ENCODE measurements around the gene SHISA5. TPM values are rescaled to one million over a fixed set of nuclear protein-coding genes. Genes with fewer than 3 reads are reported as not detected.
"Not testable (repeated sequence)": the region's sequence is repeated elsewhere in the genome, so short reads cannot be mapped to it uniquely, and the experiment has no call there.

The SHISA5 gene
- total RNA-seq, 2 experiments from 2014 or later = 78.1 to 87.2 TPM

DNA sequence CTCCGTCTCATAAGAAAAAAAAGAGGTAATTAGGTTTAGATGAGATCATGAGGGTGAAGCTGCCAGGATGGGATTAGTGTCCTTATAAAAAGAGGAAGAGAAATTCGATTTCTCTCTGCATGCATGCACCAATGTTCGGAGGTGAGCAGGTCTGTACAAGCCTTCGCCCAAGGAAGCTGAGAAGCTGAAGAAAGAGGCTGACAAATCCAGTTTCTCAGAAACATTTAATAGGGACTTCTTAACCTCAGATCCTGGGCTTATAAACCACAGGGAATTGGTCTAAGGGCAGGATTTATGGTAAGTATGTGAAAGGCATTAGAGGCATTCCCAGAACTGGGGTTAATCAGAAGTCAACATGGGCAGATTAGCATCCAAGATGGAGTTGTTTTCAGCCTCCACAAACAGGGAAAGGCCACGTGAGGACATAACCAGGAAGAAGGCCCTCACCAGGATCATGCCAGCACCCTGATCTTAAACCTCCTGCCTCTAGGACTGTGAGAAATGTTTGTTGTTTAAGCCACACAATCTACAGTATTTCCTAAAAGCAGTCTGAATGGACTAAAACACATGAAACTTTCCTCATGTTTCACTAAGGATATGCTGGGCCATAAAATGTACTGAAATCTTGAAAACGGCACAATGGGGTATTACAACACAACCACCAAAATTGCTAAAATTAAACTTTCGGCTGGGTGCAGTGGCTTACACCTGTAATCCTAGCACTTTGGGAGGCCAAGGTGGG is 11.3 kb downstream of the SHISA5 start:
- POLR2A ChIA-PET = no interaction called here
- CTCF ChIA-PET = interaction anchor here (0.7 kb wide), 1 partner anchor 17 kb away, joined by 3 read pairs; no protein-coding TSS in a partner anchor

- ChIA-PET CTCF (no interaction called here), POLR2A (no interaction called here)
Observed at GRCh38 chr3:48486952-48487351, 17.0 kb downstream of the SHISA5 start.

GRCh38 chr3:48482822-48483221 is 21.2 kb downstream of the SHISA5 start:
- CTCF ChIA-PET = interaction anchor here (1.6 kb wide), 1 partner anchor 9 kb away, joined by 3 read pairs; no protein-coding TSS in a partner anchor
- POLR2A ChIA-PET = not testable (repeated sequence)

- CTCF ChIA-PET, POLR2A ChIA-PET: not testable (repeated sequence)
Observed at GRCh38 chr3:48480891-48481290, 23.1 kb downstream of the SHISA5 start.

DNA sequence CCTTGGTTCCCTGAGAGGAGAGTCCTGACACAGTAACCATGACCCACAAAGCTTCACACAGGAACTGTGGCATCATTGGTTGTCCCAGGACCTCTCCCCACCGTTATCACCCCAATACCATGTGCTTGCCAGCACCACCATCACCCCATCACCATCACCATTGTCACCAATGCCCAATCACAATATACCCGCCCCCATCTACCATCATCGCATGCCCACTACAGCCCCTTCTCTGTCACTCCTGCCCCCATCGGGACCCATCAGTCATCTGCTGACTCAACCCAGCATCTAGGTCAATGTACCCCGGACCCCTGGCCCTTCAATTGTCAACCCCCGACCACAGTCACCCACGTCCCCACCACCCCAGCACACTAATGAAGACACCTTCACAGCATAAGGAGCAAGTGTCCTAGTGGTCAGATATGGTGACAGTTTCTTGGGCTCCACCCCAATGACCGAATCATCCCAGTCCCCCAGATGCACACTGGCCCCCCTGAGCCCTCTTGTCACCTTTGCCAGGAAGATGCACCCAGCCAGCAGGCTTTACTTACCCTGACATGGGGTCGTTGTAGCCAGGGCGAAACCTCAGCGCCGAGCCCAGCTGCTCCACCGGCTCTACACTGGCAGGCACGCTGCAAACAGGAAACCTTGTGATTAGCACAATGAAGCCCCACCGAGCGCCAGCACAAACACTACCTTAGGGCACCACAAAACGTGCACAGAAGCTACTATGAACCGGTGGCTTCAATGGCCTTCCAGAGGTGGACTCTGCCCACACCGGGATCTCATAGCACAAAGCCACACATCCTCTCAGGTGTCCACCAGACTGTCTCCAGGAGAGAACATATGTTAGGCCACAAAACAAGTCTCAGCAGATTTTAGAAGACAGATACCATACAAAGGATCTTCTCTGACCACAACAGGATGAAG is 25.1 kb downstream of the SHISA5 start:
- CTCF ChIA-PET = interaction anchor here (0.6 to 1.7 kb wide), 5 partner anchors 11 to 1204 kb away, joined by 3 to 4 read pairs (median 4); partner anchors contain the start of gene ATRIP
- POLR2A ChIA-PET = no interaction called here

- ChIA-PET CTCF (interaction anchor here (1.1 to 1.7 kb wide), 3 partner anchors 32 to 71 kb away, joined by 4 read pairs; partner anchors contain the start of gene ATRIP), POLR2A (no interaction called here)
Observed at GRCh38 chr3:48477959-48478520, 25.9 kb downstream of the SHISA5 start.

GRCh38 chr3:48476426-48477053 is 27.4 kb downstream of the SHISA5 start:
- ChIA-PET POLR2A (interaction anchor here (0.6 to 1.2 kb wide), 2 partner anchors 10 to 29 kb away, joined by 3 to 4 read pairs; a partner anchor contains a TSS), CTCF (interaction anchor here (0.7 to 1.1 kb wide), 3 partner anchors 44 to 538 kb away, joined by 3 to 4 read pairs (median 3); no protein-coding TSS in a partner anchor)

DNA sequence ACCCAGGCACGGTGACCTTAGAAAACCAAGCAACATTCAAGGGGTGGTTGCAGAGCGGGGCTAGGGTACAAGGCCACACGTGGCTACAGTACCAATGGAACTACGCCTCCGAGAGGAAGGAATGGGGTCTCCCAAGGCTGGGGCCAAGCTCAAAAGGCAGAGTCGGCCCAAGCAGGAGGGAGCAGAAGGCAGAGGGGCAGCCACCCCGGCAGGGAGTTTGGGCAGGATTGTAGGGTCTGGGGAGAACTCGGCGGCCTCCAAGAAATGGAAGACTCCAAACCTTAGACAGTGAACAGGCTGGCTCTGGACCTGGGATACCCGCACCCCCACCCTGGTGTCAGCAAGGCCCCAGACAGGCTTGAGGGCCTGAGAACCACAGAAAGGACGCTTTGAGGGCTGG is 28.8 kb downstream of the SHISA5 start:
- POLR2A ChIA-PET = no interaction called here
- CTCF ChIA-PET = no interaction called here

DNA sequence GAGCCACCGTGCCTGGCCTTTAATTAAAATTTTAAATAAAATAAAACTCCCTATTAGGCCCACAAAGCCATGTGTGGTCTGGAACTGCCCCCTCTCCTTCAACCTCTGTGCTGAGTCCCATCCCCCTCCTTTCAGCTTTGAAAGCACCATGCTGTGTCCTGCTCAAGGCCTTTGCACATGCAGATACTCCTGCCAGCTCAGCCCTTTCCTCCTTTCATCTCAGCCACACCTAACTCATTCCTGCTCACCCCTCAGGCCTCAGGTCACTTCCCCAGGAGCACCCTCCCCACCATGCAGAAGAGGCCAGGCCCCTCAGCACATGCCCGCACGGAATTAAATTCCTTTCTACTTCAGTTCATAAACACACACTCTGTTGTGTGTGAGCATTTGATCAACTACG is 29.4 kb downstream of the SHISA5 start:
- POLR2A ChIA-PET = no interaction called here

DNA sequence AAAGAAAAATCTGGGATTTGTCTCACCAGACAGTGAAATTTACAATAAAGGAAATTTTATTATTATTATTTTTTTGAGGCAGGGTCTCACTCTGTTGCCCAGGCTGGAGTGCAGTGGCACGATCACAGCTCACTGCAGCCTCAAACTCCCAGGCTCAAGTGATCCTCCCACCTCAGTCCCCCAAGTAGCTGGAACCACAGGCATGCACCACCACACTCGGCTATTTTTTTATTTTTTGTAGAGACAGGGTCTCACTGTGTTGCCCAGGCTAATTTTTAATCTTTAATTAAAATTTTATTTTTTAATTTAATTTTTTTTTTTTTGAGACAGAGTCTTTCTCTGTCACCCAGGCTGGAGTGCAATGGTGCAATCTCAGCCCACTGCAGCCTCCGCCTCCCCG is 29.9 kb downstream of the SHISA5 start:
- POLR2A ChIA-PET = interaction anchor here (0.7 to 1.7 kb wide), 4 partner anchors 13 to 174 kb away, joined by 3 to 9 read pairs (median 6); no protein-coding TSS in a partner anchor

More for the DNA sequence above, 29.4 kb downstream of the SHISA5 start:
- CTCF ChIA-PET = interaction anchor here (0.6 to 3.8 kb wide), 3 partner anchors 39 to 828 kb away, joined by 7 to 18 read pairs (median 9); no protein-coding TSS in a partner anchor

DNA sequence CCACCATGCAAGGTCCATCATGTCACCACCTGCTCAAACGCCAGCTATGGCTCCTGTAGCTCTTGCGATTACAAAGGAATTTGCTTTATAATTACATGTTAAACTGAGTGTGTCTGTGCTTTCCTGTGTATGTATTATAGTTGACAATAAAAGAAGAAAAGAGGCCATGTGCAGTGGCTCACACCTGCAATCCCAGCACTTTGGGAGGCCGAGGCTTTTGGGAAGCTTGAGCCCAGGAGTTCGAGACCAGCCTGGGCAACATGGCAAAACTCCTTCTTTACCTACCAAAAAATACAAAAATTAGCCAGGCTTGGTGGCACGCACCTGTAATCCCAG is 30.4 kb downstream of the SHISA5 start:
- CTCF ChIA-PET = interaction anchor here (0.8 to 3.8 kb wide), 10 partner anchors 9 to 84 kb away, joined by 3 to 18 read pairs (median 4); partner anchors contain the start of genes CCDC51 and TMA7

More for the DNA sequence above, 29.9 kb downstream of the SHISA5 start:
- CTCF ChIA-PET = interaction anchor here (0.6 to 3.8 kb wide), 10 partner anchors 9 to 829 kb away, joined by 3 to 18 read pairs (median 4); partner anchors contain the start of genes CCDC51 and TMA7

GRCh38 chr3:48472923-48473616 is 30.9 kb downstream of the SHISA5 start:
- ChIA-PET CTCF (interaction anchor here (0.8 to 3.8 kb wide), 10 partner anchors 10 to 84 kb away, joined by 3 to 18 read pairs (median 4); partner anchors contain the start of genes CCDC51 and TMA7), POLR2A (interaction anchor here (0.6 to 1.8 kb wide), 12 partner anchors 9 to 477 kb away, joined by 3 to 9 read pairs (median 3); partner anchors contain the start of genes ATRIP, PFKFB4 and ZNF589)

More for the DNA sequence above, 30.4 kb downstream of the SHISA5 start:
- POLR2A ChIA-PET = interaction anchor here (0.6 to 1.7 kb wide), 6 partner anchors 12 to 206 kb away, joined by 3 to 9 read pairs (median 3); no protein-coding TSS in a partner anchor

DNA sequence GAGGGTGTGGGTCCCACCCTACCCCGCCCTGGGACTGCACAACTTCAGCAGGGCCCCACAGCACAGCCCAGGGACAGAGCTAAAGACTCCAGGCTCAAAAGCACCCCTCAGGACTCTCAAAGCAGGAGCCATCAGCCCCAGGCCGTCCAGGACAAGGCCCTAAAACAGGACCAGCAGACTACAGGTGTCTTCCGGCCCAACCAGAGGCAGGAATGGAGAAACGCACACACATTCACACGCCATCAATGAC is 31.4 kb downstream of the SHISA5 start:
- CTCF ChIA-PET = interaction anchor here (0.7 to 3.8 kb wide), 8 partner anchors 28 to 163 kb away, joined by 3 to 18 read pairs (median 5); partner anchors contain the start of genes CCDC51, PFKFB4 and TMA7
- POLR2A ChIA-PET = interaction anchor here (0.6 to 1.8 kb wide), 9 partner anchors 8 to 476 kb away, joined by 3 to 8 read pairs (median 3); partner anchors contain the start of genes ATRIP, PFKFB4 and ZNF589

DNA sequence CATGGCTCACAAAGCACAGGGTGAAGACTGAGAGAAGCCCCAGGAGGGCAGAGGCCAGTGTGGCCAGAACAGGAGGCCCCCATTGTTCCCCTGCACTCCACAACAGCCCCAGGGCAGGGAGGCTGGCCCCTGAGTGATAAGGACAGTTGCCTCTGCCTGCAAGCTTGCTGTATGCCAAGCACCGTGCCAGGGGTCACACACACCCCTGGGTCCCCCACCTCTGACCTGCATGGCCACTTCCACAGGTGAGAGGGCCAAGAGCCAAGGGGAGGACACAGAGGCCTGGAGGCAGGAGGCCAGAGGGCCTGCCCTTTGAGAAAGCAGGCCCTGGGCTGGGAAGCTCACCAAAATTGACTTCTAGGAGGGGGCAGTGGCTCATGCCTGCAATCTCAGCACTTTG is 33.7 kb downstream of the SHISA5 start:
- POLR2A ChIA-PET = interaction anchor here (1.4 kb wide), 1 partner anchor 24 kb away, joined by 3 read pairs; the partner anchor contains the start of gene ATRIP
- CTCF ChIA-PET = interaction anchor here (1.4 kb wide), 1 partner anchor 34 kb away, joined by 7 read pairs; no protein-coding TSS in a partner anchor

GRCh38 chr3:48469046-48469915 is 34.7 kb downstream of the SHISA5 start:
- CTCF ChIA-PET = interaction anchor here (1.4 kb wide), 1 partner anchor 33 kb away, joined by 7 read pairs; no protein-coding TSS in a partner anchor
- POLR2A ChIA-PET = interaction anchor here (1.4 kb wide), 1 partner anchor 23 kb away, joined by 3 read pairs; the partner anchor contains the start of gene ATRIP

- ChIA-PET POLR2A (no interaction called here), CTCF (interaction anchor here (1.1 to 3.1 kb wide), 2 partner anchors 11 to 28 kb away, joined by 4 to 11 read pairs; partner anchors contain the start of genes CCDC51 and TMA7)
Observed at GRCh38 chr3:48468329-48468731, 35.6 kb downstream of the SHISA5 start.
